ENCODE results near the gene CHIC2.

CHIC2 gene

DNA sequence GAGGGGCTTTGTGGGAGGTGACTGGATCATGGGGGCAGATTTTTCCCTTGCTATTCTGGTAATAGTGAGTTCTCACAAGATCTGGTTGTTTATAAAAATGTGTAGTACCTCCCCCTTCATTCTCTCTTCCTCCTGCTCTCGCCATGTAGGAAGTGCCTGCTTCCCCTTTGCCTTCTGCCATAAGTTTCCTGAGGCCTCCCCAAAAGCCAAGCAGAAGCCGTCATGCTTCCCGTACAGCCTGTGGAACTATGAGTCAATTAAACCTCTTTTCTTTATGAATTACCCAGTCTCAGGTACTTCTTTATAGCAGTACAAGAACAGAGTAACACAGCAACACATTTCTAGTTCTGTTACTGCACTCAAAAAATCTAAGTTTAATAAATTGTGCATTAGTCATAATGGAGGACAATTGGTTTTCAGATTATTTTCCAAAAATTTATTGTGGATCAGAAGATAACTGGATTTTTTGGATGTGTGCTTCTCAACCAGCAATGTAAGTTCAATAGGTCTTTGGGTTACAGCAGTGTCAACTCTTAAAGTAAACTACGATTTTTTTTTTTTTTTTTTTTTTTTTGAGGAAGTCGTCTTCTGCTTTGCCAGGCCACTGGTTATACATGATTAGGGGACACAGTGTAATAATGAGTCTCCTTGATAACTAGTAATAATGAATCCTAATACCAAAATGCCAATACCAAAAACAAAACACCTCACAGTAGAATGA lies 69.9 kb downstream of the CHIC2 start:
- ChIA-PET CTCF (no interaction called here), POLR2A (no interaction called here)
- TF ChIP-seq, protein P1, sequence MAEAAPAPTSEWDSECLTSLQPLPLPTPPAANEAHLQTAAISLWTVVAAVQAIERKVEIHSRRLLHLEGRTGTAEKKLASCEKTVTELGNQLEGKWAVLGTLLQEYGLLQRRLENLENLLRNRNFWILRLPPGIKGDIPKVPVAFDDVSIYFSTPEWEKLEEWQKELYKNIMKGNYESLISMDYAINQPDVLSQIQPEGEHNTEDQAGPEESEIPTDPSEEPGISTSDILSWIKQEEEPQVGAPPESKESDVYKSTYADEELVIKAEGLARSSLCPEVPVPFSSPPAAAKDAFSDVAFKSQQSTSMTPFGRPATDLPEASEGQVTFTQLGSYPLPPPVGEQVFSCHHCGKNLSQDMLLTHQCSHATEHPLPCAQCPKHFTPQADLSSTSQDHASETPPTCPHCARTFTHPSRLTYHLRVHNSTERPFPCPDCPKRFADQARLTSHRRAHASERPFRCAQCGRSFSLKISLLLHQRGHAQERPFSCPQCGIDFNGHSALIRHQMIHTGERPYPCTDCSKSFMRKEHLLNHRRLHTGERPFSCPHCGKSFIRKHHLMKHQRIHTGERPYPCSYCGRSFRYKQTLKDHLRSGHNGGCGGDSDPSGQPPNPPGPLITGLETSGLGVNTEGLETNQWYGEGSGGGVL (tag by site-specific recombination; IDR thresholded peaks at IDR 0.05), result no peak
- Histone ChIP-seq H3K36me3 (ENCODE audit: control insufficient read depth in 2 of 2, insufficient read depth in 1 of 2, low read length in 2 of 2) (no peaks in the 10 kb centered on the region), H3K27ac (ENCODE audit: extremely low read depth, low read depth, low read length) (no peak overlapping the region), H3K4me3 (ENCODE audit: low read depth, low read length) (no peak overlapping the region), H3K9me3 (ENCODE audit: control insufficient read depth, insufficient read depth, low read depth, low read length) (no peaks in the 10 kb centered on the region), H3K4me1 (ENCODE audit: control insufficient read depth, insufficient read depth, low read length) (no peaks in the 10 kb centered on the region)

DNA sequence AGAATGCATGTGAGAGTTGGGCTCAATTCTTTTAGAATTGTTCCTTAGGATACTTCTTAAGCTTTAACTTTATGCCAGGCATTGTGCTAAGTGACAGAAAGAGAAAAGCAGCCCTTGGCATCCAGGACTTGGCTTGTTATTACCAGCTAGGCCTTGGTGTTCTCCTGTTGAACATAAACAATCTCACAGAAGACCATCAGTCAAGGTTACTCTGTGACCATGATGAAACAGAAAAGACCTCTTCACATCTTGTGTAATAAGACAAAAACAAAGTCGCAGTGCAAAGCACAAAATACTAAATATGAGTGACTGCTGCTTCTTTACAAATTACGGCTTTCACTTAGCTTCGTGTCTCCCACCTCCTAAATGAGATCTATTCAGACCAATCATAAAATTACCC lies 71.6 kb downstream of the CHIC2 start:
- TF ChIP-seq SP2 (tag by site-specific recombination; IDR thresholded peaks at IDR 0.05) (no peak), KLF7 (tag by site-specific recombination; IDR thresholded peaks at IDR 0.05; ENCODE audit: borderline replicate concordance) (no peak), KLF16 (tag by site-specific recombination; IDR thresholded peaks at IDR 0.05) (no peak), ZNF341 (tag by site-specific recombination; IDR thresholded peaks at IDR 0.05; ENCODE audit: low read depth) (no peak), OVOL3 (tag by site-specific recombination; IDR thresholded peaks at IDR 0.05) (no peak), ZNF114 (tag by site-specific recombination; IDR thresholded peaks at IDR 0.05) (no peak), KLF8 (tag by site-specific recombination; IDR thresholded peaks at IDR 0.05) (no peak), BCL11A (tag by site-specific recombination; IDR thresholded peaks at IDR 0.05; ENCODE audit: low read depth) (no peak), ZNF24 (tag by site-specific recombination; IDR thresholded peaks at IDR 0.05) (no peak), ZNF19 (tag by site-specific recombination; IDR thresholded peaks at IDR 0.05; ENCODE audit: low read depth) (no peak), ZNF529 (tag by site-specific recombination; IDR thresholded peaks at IDR 0.05; ENCODE audit: insufficient replicate concordance) (no peak), ZXDB (tag by site-specific recombination; IDR thresholded peaks at IDR 0.05) (no peak), ZNF174 (tag by site-specific recombination; IDR thresholded peaks at IDR 0.05) (no peak), ZNF610 (tag by site-specific recombination; IDR thresholded peaks at IDR 0.05; ENCODE audit: borderline replicate concordance) (no peak), ZNF394 (tag by site-specific recombination; IDR thresholded peaks at IDR 0.05; ENCODE audit: borderline replicate concordance) (no peak), ZIC2 (tag by site-specific recombination; IDR thresholded peaks at IDR 0.05) (no peak)
- TF ChIP-seq, protein P2, sequence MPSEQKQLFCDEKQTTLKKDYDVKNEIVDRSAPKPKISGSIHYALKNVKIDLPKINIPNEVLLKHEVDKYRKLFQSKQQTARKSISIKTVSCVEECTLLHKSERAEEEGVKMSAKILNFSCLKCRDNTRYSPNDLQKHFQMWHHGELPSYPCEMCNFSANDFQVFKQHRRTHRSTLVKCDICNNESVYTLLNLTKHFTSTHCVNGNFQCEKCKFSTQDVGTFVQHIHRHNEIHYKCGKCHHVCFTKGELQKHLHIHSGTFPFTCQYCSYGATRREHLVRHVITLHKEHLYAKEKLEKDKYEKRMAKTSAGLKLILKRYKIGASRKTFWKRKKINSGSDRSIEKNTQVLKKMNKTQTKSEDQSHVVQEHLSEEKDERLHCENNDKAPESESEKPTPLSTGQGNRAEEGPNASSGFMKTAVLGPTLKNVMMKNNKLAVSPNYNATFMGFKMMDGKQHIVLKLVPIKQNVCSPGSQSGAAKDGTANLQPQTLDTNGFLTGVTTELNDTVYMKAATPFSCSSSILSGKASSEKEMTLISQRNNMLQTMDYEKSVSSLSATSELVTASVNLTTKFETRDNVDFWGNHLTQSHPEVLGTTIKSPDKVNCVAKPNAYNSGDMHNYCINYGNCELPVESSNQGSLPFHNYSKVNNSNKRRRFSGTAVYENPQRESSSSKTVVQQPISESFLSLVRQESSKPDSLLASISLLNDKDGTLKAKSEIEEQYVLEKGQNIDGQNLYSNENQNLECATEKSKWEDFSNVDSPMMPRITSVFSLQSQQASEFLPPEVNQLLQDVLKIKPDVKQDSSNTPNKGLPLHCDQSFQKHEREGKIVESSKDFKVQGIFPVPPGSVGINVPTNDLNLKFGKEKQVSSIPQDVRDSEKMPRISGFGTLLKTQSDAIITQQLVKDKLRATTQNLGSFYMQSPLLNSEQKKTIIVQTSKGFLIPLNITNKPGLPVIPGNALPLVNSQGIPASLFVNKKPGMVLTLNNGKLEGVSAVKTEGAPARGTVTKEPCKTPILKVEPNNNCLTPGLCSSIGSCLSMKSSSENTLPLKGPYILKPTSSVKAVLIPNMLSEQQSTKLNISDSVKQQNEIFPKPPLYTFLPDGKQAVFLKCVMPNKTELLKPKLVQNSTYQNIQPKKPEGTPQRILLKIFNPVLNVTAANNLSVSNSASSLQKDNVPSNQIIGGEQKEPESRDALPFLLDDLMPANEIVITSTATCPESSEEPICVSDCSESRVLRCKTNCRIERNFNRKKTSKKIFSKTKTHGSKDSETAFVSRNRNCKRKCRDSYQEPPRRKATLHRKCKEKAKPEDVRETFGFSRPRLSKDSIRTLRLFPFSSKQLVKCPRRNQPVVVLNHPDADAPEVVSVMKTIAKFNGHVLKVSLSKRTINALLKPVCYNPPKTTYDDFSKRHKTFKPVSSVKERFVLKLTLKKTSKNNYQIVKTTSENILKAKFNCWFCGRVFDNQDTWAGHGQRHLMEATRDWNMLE (tag by site-specific recombination; conservative IDR thresholded peaks at IDR 0.05; ENCODE audit: low read depth), result no peak
- TF ChIP-seq, protein P3, sequence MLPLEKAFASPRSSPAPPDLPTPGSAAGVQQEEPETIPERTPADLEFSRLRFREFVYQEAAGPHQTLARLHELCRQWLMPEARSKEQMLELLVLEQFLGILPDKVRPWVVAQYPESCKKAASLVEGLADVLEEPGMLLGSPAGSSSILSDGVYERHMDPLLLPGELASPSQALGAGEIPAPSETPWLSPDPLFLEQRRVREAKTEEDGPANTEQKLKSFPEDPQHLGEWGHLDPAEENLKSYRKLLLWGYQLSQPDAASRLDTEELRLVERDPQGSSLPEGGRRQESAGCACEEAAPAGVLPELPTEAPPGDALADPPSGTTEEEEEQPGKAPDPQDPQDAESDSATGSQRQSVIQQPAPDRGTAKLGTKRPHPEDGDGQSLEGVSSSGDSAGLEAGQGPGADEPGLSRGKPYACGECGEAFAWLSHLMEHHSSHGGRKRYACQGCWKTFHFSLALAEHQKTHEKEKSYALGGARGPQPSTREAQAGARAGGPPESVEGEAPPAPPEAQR (tag by site-specific recombination; IDR thresholded peaks at IDR 0.05), result no peak
- TF ChIP-seq, protein P4, sequence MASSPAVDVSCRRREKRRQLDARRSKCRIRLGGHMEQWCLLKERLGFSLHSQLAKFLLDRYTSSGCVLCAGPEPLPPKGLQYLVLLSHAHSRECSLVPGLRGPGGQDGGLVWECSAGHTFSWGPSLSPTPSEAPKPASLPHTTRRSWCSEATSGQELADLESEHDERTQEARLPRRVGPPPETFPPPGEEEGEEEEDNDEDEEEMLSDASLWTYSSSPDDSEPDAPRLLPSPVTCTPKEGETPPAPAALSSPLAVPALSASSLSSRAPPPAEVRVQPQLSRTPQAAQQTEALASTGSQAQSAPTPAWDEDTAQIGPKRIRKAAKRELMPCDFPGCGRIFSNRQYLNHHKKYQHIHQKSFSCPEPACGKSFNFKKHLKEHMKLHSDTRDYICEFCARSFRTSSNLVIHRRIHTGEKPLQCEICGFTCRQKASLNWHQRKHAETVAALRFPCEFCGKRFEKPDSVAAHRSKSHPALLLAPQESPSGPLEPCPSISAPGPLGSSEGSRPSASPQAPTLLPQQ (tag by site-specific recombination; IDR thresholded peaks at IDR 0.05), result no peak
- POLR2A ChIA-PET, result no interaction called here
- Histone ChIP-seq H3K4me3 (ENCODE audit: low read depth, low read length) (no peak overlapping the region), H3K36me3 (ENCODE audit: control insufficient read depth in 2 of 2, insufficient read depth in 1 of 2, low read length in 2 of 2) (no peaks in the 10 kb centered on the region), H3K9me3 (ENCODE audit: control insufficient read depth, insufficient read depth, low read depth, low read length) (no peaks in the 10 kb centered on the region), H3K4me1 (ENCODE audit: control insufficient read depth, insufficient read depth, low read length) (no peaks in the 10 kb centered on the region), H3K27ac (ENCODE audit: extremely low read depth, low read depth, low read length) (no peak overlapping the region)
- CTCF ChIA-PET, result no interaction called here
